A549 (cell line): ENCODE data around the gene JMJD6. TPM values are rescaled to one million over a fixed set of nuclear protein-coding genes. Genes with fewer than 3 reads are reported as not detected.

ENCODE experiments used
- ATAC-seq, 2 experiments: fragments of 200-7000 bp in 1 of 2; fragments of >200 bp in 1 of 2; cut with Nextera tagmentation in 1 of 2; cut with Tn5 transposase in 1 of 2; 3 replicates each; pipeline versions ENCODE4 v1.8.0 to v1.9.1; 2018 to 2020; ENCODE audit warnings: mild to moderate bottlenecking in 1 of 2, moderate library complexity in 1 of 2
- CTCF ChIA-PET: fragments of 300-600 bp; sonication (Branson Sonifier 250); formaldehyde crosslinking; extraction: SDS; loops from one replicate; lab custom pipeline; 2021; ENCODE audit warnings: antibody characterized with exemption, inconsistent platforms; lab: Yijun Ruan, JAX
- POLR2A ChIA-PET: fragments of 350-600 bp; formaldehyde crosslinking; extraction: SDS; loops from one replicate; lab custom pipeline; 2021; ENCODE audit warnings: antibody characterized with exemption, inconsistent platforms; lab: Yijun Ruan, JAX
- DNase-seq, 2 experiments: peaks; one replicate each; pipeline versions ENCODE4 v3.0.0 to v3.0.0-alpha.2; 2011 to 2016; ENCODE audit warnings: low read depth in 1 of 2, low spot score in 1 of 2
- FAIRE-seq: peaks from 2 replicates; lab custom pipeline; 2011; peaks lifted over from hg19 to GRCh38; lab: Jason Lieb, UNC
- H3K27ac ChIP-seq, 2 experiments: fragments of >200 bp; sonication (Bioruptor Twin); formaldehyde crosslinking; 3 replicates each; pipeline ENCODE4 v1.5.1; 2016 to 2017
- H3K4me1 ChIP-seq: fragments of >200 bp; sonication (Bioruptor Twin); formaldehyde crosslinking; 3 replicates; pipeline ENCODE4 v1.6.1; 2016
- H3K4me2 ChIP-seq: fragments of >200 bp; sonication (Bioruptor Twin); formaldehyde crosslinking; 3 replicates; pipeline ENCODE4 v1.6.1; 2016
- H3K4me3 ChIP-seq: fragments of >200 bp; sonication (Bioruptor Twin); formaldehyde crosslinking; 3 replicates; pipeline ENCODE4 v1.5.1; 2016
- H3K9me3 ChIP-seq: fragments of >200 bp; sonication (Bioruptor Twin); formaldehyde crosslinking; 3 replicates; pipeline ENCODE4 v1.6.1; 2016
- EHMT2 ChIP-seq: fragments of 200-600 bp; sonication (generic); IDR thresholded peaks from 2 replicates; pipeline ENCODE4 v1.6.1; 2016; ENCODE audit warnings: antibody characterized with exemption, low read depth, mild to moderate bottlenecking, moderate library complexity
- FOXS1 ChIP-seq: fragments of 250-450 bp; sonication (Bioruptor Pico); IDR thresholded peaks from 2 replicates; pipeline ENCODE4 v1.5.0; 2020; ENCODE audit warnings: mild to moderate bottlenecking, moderate library complexity
- JUNB ChIP-seq: fragments of >200 bp; sonication (Bioruptor Twin); formaldehyde crosslinking; IDR thresholded peaks from 2 replicates; pipeline ENCODE4 v1.6.1; 2016
- KDM5A ChIP-seq: fragments of 200-600 bp; sonication (generic); IDR thresholded peaks from 2 replicates; pipeline ENCODE4 v1.6.1; 2016; ENCODE audit warnings: antibody characterized with exemption, mild to moderate bottlenecking
- MAFK ChIP-seq: fragments of 450-650 bp; IDR thresholded peaks from 2 replicates; pipeline ENCODE4 v1.6.1; 2014; ENCODE audit not compliant: partially characterized antibody
- NR3C1 ChIP-seq: fragments of >200 bp; sonication (Bioruptor Twin); formaldehyde crosslinking; IDR thresholded peaks from 3 replicates; pipeline ENCODE4 v1.6.1; 2017
- PHF8 ChIP-seq: fragments of 200-600 bp; sonication (generic); IDR thresholded peaks from 2 replicates; pipeline ENCODE4 v1.6.1; 2016; ENCODE audit warnings: low read depth, mild to moderate bottlenecking, antibody characterized with exemption, moderate library complexity, borderline replicate concordance
- POLR2A ChIP-seq: IDR thresholded peaks from 2 replicates; pipeline ENCODE4 v1.6.1; 2012; ENCODE audit warnings: mild to moderate bottlenecking, low read length
- POLR2AphosphoS2 ChIP-seq: conservative IDR thresholded peaks from 2 replicates; pipeline ENCODE4 v1.6.1; 2012; ENCODE audit warnings: low read length, improper control_type of control experiment, inconsistent platforms
- RARB ChIP-seq: fragments of 250-450 bp; sonication (Bioruptor Pico); IDR thresholded peaks from 2 replicates; pipeline ENCODE4 v1.8.0; 2021; ENCODE audit warnings: mild to moderate bottlenecking, moderate library complexity
- RNF2 ChIP-seq: fragments of 200-600 bp; sonication (generic); IDR thresholded peaks from 2 replicates; pipeline ENCODE4 v1.6.1; 2016; ENCODE audit warnings: low read depth, mild to moderate bottlenecking, antibody characterized with exemption, moderate library complexity, borderline replicate concordance
- TP53 ChIP-seq: fragments of 250-450 bp; sonication (Bioruptor Pico); IDR thresholded peaks from 2 replicates; pipeline ENCODE4 v1.5.0; 2021; ENCODE audit warnings: mild to moderate bottlenecking, moderate library complexity
- ZFP36 ChIP-seq: fragments of 450-650 bp; IDR thresholded peaks from 2 replicates; pipeline ENCODE4 v1.6.1; 2014; ENCODE audit warnings: borderline replicate concordance; ENCODE audit not compliant: partially characterized antibody
- WGBS: methylation state at CpG from one replicate; pipeline ENCODE4 v1.1.6; 2017; ENCODE audit errors: missing lambda C conversion rate; 5-methylcytosine and 5-hydroxymethylcytosine counted together
- polyA plus RNA-seq, 4 experiments: library from polyadenylated mRNA; depleted of rRNA in 3 of 4; stranded (reverse); fragments of >200 nt; fragmentation: RNase III in 1 of 4; extraction: RNeasy Plus Mini Kit Qiagen cat#74134 plus additional on column Dnase treatment in 1 of 4; gene quantifications; 2 replicates in 3 of 4; 3 replicates in 1 of 4; pipeline ENCODE4 v1.2.3, GENCODE V29; 2011 to 2017
- TF ChIP-seq, protein P1 (sequence below): IDR thresholded peaks from 2 replicates; pipeline ENCODE4 v1.6.1; 2012; ENCODE audit warnings: low read depth, borderline replicate concordance
- TF ChIP-seq, protein P2 (sequence below): fragments of >200 bp; sonication (Bioruptor Twin); formaldehyde crosslinking; IDR thresholded peaks from 2 replicates; pipeline ENCODE4 v1.6.1; 2016
- TF ChIP-seq, protein P3 (sequence below): fragments of 200-600 bp; sonication (generic); IDR thresholded peaks from 2 replicates; pipeline ENCODE4 v1.6.1; 2016; ENCODE audit warnings: antibody characterized with exemption, mild to moderate bottlenecking, moderate library complexity
- TF ChIP-seq, protein P4 (sequence below): fragments of 250-450 bp; sonication (Bioruptor Pico); IDR thresholded peaks from 2 replicates; pipeline ENCODE4 v1.5.0; 2020; ENCODE audit warnings: low read depth, mild to moderate bottlenecking, moderate library complexity
- TF ChIP-seq, protein P5 (sequence below): IDR thresholded peaks from 2 replicates; pipeline ENCODE4 v1.6.1; 2012
- TF ChIP-seq, protein P6 (sequence below): fragments of >200 bp; sonication (Bioruptor Twin); formaldehyde crosslinking; IDR thresholded peaks from 3 replicates; pipeline ENCODE4 v1.5.1; 2016
- TF ChIP-seq, protein P7 (sequence below): IDR thresholded peaks from 2 replicates; pipeline ENCODE4 v1.6.1; 2012
- TF ChIP-seq, protein P8 (sequence below): fragments of >200 bp; sonication (Bioruptor Twin); formaldehyde crosslinking; IDR thresholded peaks from 3 replicates; pipeline ENCODE4 v1.6.1; 2016

The JMJD6 gene
- polyA plus RNA-seq, 2 of the 4 experiments (the other 2 are of a cell fraction): 17.5 to 53.3 TPM

DNA sequence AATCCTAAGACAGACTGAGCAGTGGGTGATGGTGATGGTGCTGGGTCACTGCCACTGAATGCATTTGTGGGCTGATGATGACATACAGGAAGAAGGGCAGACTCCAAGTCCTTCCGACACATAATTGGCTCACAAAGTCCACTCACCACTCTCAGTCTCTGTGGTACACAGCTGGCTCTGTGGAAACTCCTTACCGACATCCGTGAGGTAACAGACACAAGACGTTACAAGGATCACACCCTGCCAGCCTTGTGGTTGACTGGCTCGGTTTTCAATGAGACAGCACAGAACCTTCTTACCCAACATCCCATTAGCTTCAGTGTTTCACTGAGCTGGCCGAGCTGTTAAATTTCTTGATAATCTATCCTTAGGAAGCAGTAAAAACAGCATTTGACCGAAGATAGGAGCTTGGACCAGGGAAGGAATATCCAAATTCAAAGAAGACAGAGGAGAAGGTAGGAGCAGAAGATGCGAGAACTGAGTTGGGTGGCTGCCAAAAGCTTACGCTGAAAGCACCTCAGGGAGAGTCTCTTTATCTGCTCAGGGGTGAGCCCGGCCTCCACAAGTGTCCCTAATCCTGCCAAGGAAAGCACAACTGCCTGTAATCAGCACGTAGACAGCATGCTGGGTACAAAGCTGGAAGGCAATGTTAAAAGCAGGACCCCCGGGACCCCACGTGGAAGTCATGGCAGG is 10.1 kb downstream of the JMJD6 start:
- TF ChIP-seq ZFP36: no peak
- no peak for TF ChIP-seq EHMT2
- TF ChIP-seq RNF2: no peak
- TF ChIP-seq JUNB: no peak
- TF ChIP-seq, protein P1, sequence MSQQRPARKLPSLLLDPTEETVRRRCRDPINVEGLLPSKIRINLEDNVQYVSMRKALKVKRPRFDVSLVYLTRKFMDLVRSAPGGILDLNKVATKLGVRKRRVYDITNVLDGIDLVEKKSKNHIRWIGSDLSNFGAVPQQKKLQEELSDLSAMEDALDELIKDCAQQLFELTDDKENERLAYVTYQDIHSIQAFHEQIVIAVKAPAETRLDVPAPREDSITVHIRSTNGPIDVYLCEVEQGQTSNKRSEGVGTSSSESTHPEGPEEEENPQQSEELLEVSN: no peak
- no peak for TF ChIP-seq POLR2AphosphoS2
- TF ChIP-seq KDM5A: no peak
- TF ChIP-seq, protein P2, sequence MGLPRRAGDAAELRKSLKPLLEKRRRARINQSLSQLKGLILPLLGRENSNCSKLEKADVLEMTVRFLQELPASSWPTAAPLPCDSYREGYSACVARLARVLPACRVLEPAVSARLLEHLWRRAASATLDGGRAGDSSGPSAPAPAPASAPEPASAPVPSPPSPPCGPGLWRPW: no peak
- TF ChIP-seq, protein P3, sequence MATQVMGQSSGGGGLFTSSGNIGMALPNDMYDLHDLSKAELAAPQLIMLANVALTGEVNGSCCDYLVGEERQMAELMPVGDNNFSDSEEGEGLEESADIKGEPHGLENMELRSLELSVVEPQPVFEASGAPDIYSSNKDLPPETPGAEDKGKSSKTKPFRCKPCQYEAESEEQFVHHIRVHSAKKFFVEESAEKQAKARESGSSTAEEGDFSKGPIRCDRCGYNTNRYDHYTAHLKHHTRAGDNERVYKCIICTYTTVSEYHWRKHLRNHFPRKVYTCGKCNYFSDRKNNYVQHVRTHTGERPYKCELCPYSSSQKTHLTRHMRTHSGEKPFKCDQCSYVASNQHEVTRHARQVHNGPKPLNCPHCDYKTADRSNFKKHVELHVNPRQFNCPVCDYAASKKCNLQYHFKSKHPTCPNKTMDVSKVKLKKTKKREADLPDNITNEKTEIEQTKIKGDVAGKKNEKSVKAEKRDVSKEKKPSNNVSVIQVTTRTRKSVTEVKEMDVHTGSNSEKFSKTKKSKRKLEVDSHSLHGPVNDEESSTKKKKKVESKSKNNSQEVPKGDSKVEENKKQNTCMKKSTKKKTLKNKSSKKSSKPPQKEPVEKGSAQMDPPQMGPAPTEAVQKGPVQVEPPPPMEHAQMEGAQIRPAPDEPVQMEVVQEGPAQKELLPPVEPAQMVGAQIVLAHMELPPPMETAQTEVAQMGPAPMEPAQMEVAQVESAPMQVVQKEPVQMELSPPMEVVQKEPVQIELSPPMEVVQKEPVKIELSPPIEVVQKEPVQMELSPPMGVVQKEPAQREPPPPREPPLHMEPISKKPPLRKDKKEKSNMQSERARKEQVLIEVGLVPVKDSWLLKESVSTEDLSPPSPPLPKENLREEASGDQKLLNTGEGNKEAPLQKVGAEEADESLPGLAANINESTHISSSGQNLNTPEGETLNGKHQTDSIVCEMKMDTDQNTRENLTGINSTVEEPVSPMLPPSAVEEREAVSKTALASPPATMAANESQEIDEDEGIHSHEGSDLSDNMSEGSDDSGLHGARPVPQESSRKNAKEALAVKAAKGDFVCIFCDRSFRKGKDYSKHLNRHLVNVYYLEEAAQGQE: no peak
- FAIRE-seq: no peak
- Histone ChIP-seq H3K4me1 (peaks cover 6% of the 10 kb centered on the region), H3K9me3 (no peaks in the 10 kb centered on the region), H3K27ac (no peak overlapping the region), H3K4me3 (no peak overlapping the region), H3K4me2 (no peak overlapping the region)
- CTCF ChIA-PET: interaction anchor here (0.9 to 26.0 kb wide), 14 partner anchors 9 to 225 kb away, joined by 3 to 456 read pairs (median 8); partner anchors contain the start of genes JMJD6 and METTL23
- POLR2A ChIA-PET: interaction anchor here (1.8 kb wide), 1 partner anchor 10 kb away, joined by 5 read pairs; the partner anchor contains the start of genes JMJD6 and METTL23
- ATAC-seq: no peak
- no peak for DNase-seq
- 87% methylated on average over 13 of the region's 13 CpGs for WGBS

DNA sequence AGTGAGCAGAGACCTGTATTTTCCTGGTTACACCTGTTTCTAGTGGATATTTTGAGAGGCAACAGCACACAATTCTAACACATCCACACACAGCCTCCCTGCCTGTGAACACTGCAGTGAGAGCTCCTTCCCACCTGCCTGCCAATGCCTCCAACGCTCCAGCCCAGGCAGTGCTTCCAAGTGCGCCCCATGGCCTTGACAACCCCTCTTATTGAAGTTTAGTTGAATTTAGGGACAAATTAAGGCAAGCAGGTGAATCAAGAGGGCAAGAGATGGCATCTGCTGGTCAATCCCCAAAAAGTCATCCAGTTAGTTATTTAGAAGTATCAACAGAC is 10.9 kb downstream of the JMJD6 start:
- POLR2A ChIA-PET: no interaction called here
- 93% methylated on average over 2 of the region's 2 CpGs for WGBS
- FAIRE-seq (no peak), ATAC-seq (no peak), DNase-seq (no peak)
- Histone ChIP-seq H3K27ac (no peak overlapping the region), H3K9me3 (no peaks in the 10 kb centered on the region), H3K4me2 (no peak overlapping the region), H3K4me1 (peaks cover 9% of the 10 kb centered on the region), H3K4me3 (no peak overlapping the region)
- CTCF ChIA-PET: interaction anchor here (0.7 to 26.0 kb wide), 24 partner anchors 10 to 226 kb away, joined by 3 to 456 read pairs (median 6); partner anchors contain the start of genes JMJD6, METTL23 and PRCD
- TF ChIP-seq, protein P4, sequence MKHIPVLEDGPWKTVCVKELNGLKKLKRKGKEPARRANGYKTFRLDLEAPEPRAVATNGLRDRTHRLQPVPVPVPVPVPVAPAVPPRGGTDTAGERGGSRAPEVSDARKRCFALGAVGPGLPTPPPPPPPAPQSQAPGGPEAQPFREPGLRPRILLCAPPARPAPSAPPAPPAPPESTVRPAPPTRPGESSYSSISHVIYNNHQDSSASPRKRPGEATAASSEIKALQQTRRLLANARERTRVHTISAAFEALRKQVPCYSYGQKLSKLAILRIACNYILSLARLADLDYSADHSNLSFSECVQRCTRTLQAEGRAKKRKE (CRISPR knock-in tag): no peak
- TF ChIP-seq, protein P3: no peak
- TF ChIP-seq, protein P5, sequence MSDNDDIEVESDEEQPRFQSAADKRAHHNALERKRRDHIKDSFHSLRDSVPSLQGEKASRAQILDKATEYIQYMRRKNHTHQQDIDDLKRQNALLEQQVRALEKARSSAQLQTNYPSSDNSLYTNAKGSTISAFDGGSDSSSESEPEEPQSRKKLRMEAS: no peak
- TF ChIP-seq KDM5A (no peak), FOXS1 (no peak), POLR2AphosphoS2 (no peak), RARB (CRISPR knock-in tag) (no peak), POLR2A (no peak), NR3C1 (no peak), TP53 (no peak), MAFK (no peak), PHF8 (no peak)
- TF ChIP-seq, protein P2: no peak
- TF ChIP-seq, protein P6, sequence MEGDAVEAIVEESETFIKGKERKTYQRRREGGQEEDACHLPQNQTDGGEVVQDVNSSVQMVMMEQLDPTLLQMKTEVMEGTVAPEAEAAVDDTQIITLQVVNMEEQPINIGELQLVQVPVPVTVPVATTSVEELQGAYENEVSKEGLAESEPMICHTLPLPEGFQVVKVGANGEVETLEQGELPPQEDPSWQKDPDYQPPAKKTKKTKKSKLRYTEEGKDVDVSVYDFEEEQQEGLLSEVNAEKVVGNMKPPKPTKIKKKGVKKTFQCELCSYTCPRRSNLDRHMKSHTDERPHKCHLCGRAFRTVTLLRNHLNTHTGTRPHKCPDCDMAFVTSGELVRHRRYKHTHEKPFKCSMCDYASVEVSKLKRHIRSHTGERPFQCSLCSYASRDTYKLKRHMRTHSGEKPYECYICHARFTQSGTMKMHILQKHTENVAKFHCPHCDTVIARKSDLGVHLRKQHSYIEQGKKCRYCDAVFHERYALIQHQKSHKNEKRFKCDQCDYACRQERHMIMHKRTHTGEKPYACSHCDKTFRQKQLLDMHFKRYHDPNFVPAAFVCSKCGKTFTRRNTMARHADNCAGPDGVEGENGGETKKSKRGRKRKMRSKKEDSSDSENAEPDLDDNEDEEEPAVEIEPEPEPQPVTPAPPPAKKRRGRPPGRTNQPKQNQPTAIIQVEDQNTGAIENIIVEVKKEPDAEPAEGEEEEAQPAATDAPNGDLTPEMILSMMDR: no peak
- TF ChIP-seq, protein P7, sequence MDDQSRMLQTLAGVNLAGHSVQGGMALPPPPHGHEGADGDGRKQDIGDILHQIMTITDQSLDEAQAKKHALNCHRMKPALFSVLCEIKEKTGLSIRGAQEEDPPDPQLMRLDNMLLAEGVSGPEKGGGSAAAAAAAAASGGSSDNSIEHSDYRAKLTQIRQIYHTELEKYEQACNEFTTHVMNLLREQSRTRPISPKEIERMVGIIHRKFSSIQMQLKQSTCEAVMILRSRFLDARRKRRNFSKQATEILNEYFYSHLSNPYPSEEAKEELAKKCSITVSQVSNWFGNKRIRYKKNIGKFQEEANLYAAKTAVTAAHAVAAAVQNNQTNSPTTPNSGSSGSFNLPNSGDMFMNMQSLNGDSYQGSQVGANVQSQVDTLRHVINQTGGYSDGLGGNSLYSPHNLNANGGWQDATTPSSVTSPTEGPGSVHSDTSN: no peak
- TF ChIP-seq, protein P8, sequence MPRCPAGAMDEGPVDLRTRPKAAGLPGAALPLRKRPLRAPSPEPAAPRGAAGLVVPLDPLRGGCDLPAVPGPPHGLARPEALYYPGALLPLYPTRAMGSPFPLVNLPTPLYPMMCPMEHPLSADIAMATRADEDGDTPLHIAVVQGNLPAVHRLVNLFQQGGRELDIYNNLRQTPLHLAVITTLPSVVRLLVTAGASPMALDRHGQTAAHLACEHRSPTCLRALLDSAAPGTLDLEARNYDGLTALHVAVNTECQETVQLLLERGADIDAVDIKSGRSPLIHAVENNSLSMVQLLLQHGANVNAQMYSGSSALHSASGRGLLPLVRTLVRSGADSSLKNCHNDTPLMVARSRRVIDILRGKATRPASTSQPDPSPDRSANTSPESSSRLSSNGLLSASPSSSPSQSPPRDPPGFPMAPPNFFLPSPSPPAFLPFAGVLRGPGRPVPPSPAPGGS: no peak
